Stimulated activated CD4-positive, alpha-beta T cell treated with anti-CD3 and anti-CD28 coated beads, Interleukin-15, amount 100 ng/mL, for 24 hours (primary cell): ENCODE measurements around the gene ANKFN1.

Source experiments
- DNase-seq: peaks from one replicate; pipeline ENCODE4 v3.0.0-alpha.2; 2020

ANKFN1 gene

GRCh38 chr17:56149266-56150036 lies 3.8 kb upstream of the ANKFN1 start:
- DNase-seq, result no peak

- no peak for DNase-seq
Observed at GRCh38 chr17:56150649-56151048, 2.6 kb upstream of the ANKFN1 start.

GRCh38 chr17:56157845-56158244 lies 4.6 kb downstream of the ANKFN1 start:
- no peak for DNase-seq

- no peak for DNase-seq
Observed at GRCh38 chr17:56158344-56158743, 5.1 kb downstream of the ANKFN1 start.

GRCh38 chr17:56158915-56159825 lies 5.9 kb downstream of the ANKFN1 start:
- no peak for DNase-seq

- no peak for DNase-seq
Observed at GRCh38 chr17:56159826-56160380, 6.6 kb downstream of the ANKFN1 start.

- DNase-seq, result no peak
Observed at GRCh38 chr17:56160422-56160821, 7.1 kb downstream of the ANKFN1 start.

- DNase-seq, result no peak
Observed at GRCh38 chr17:56165072-56165641, 11.9 kb downstream of the ANKFN1 start.

GRCh38 chr17:56167491-56167890 lies 14.2 kb downstream of the ANKFN1 start:
- DNase-seq, result no peak

- no peak for DNase-seq
Observed at GRCh38 chr17:56169621-56170020, 16.3 kb downstream of the ANKFN1 start.

GRCh38 chr17:56171186-56171959 lies 18.1 kb downstream of the ANKFN1 start:
- DNase-seq, result no peak

GRCh38 chr17:56172517-56172982 lies 19.3 kb downstream of the ANKFN1 start:
- DNase-seq, result no peak

- DNase-seq, result no peak
Observed at GRCh38 chr17:56173026-56173425, 19.8 kb downstream of the ANKFN1 start.

- DNase-seq, result no peak
Observed at GRCh38 chr17:56173958-56174835, 20.9 kb downstream of the ANKFN1 start.

- no peak for DNase-seq
Observed at GRCh38 chr17:56175299-56175955, 22.2 kb downstream of the ANKFN1 start.

- no peak for DNase-seq
Observed at GRCh38 chr17:56176091-56176490, 22.8 kb downstream of the ANKFN1 start.

GRCh38 chr17:56177361-56177760 lies 24.1 kb downstream of the ANKFN1 start:
- DNase-seq, result no peak

- no peak for DNase-seq
Observed at GRCh38 chr17:56178203-56178602, 24.9 kb downstream of the ANKFN1 start.

- DNase-seq, result no peak
Observed at GRCh38 chr17:56182081-56182480, 28.8 kb downstream of the ANKFN1 start.

GRCh38 chr17:56184650-56185049 lies 31.4 kb downstream of the ANKFN1 start:
- DNase-seq, result no peak
